Activated B cell treated with CpG ODN at 0.5 μM for 24 hours (primary cell): ENCODE results near the gene PDLIM1. TPM values are rescaled to one million over a fixed set of nuclear protein-coding genes. Genes with fewer than 3 reads are reported as not detected.
A peak's percentile ranks its signal among the peaks of the same experiment; 100 is the strongest.

Experiments
- ATAC-seq: fragments of 200-7000 bp; cut with Tn5 transposase; one replicate; pipeline ENCODE4 v1.10.0; 2021; ENCODE audit warnings: low read depth, mild to moderate bottlenecking, moderate library complexity
- CTCF ChIA-PET: fragments of 350-600 bp; sonication (Branson Sonifier 250); formaldehyde crosslinking; loops from one replicate; lab custom pipeline; 2021; ENCODE audit warnings: antibody characterized with exemption; lab: Charles Lee
- POLR2A ChIA-PET: fragments of 350-600 bp; sonication (Branson Sonifier 250); formaldehyde crosslinking; loops from one replicate; lab custom pipeline; 2021; ENCODE audit warnings: antibody characterized with exemption; lab: Charles Lee
- DNase-seq: peaks from one replicate; pipeline ENCODE4 v3.0.0; 2022
- H3K27ac Mint-ChIP-seq: one replicate; pipeline ENCODE4 v1.8.0; 2020; ENCODE audit warnings: mixed read lengths
- H3K27me3 Mint-ChIP-seq: one replicate; pipeline ENCODE4 v1.8.0; 2021; ENCODE audit warnings: mixed read lengths
- H3K36me3 Mint-ChIP-seq: one replicate; pipeline ENCODE4 v1.8.0; 2021; ENCODE audit warnings: low read depth, mixed read lengths
- H3K4me1 Mint-ChIP-seq: one replicate; pipeline ENCODE4 v1.8.0; 2021; ENCODE audit warnings: mixed read lengths
- H3K4me3 Mint-ChIP-seq: one replicate; pipeline ENCODE4 v1.8.0; 2020; ENCODE audit warnings: mild to moderate bottlenecking, mixed read lengths
- H3K9me3 Mint-ChIP-seq: one replicate; pipeline ENCODE4 v1.8.0; 2020; ENCODE audit warnings: mixed read lengths
- intact Hi-C: fragments of 100-400 bp; cut with micrococcal nuclease; formaldehyde crosslinking; loops from one replicate; pipeline ENCODE4 v1.15.1; 2024
- total RNA-seq: library from RNA; stranded (reverse); gene quantifications from 2 replicates; pipeline ENCODE4 v1.2.3, GENCODE V29; 2022
- TF ChIP-seq, protein P1 (sequence below): fragments of 200-600 bp; IDR thresholded peaks from one replicate; pipeline ENCODE4 v1.8.0; 2022; ENCODE audit warnings: antibody characterized with exemption, mild to moderate bottlenecking

Gene PDLIM1
- total RNA-seq, 1 donor from 2014 or later, result 141 TPM

GRCh38 chr10:95289921-95290421, 832 bp downstream of the PDLIM1 start:
- Mint-ChIP-seq H3K27me3 (no peaks in the 10 kb centered on the region), H3K36me3 (peaks cover 5% of the 10 kb centered on the region), H3K4me3 (peak overlapping the region; percentile 90), H3K27ac (peak overlapping the region; percentile 88), H3K9me3 (no peaks in the 10 kb centered on the region), H3K4me1 (peaks cover 87% of the 10 kb centered on the region)
- ChIA-PET CTCF (interaction anchor here (1.6 kb wide), 1 partner anchor 73 kb away, joined by 8 read pairs; no protein-coding TSS in a partner anchor), POLR2A (interaction anchor here (0.8 to 1.2 kb wide), 8 partner anchors 11 to 71 kb away, joined by 3 to 12 read pairs (median 4); no protein-coding TSS in a partner anchor)
- no peak for DNase-seq
- intact Hi-C loops, result loop anchor here (1.0 to 10.0 kb wide), 5 partner anchors 24 to 755 kb away; partner anchors contain the start of genes CCNJ and SORBS1
- TF ChIP-seq, protein P1, sequence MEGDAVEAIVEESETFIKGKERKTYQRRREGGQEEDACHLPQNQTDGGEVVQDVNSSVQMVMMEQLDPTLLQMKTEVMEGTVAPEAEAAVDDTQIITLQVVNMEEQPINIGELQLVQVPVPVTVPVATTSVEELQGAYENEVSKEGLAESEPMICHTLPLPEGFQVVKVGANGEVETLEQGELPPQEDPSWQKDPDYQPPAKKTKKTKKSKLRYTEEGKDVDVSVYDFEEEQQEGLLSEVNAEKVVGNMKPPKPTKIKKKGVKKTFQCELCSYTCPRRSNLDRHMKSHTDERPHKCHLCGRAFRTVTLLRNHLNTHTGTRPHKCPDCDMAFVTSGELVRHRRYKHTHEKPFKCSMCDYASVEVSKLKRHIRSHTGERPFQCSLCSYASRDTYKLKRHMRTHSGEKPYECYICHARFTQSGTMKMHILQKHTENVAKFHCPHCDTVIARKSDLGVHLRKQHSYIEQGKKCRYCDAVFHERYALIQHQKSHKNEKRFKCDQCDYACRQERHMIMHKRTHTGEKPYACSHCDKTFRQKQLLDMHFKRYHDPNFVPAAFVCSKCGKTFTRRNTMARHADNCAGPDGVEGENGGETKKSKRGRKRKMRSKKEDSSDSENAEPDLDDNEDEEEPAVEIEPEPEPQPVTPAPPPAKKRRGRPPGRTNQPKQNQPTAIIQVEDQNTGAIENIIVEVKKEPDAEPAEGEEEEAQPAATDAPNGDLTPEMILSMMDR, result no peak
- ATAC-seq, result no peak

GRCh38 chr10:95289003-95289920, 1.5 kb downstream of the PDLIM1 start:
- TF ChIP-seq, protein P1, result no peak
- no peak for ATAC-seq
- Mint-ChIP-seq H3K27me3 (no peaks in the 10 kb centered on the region), H3K36me3 (peaks cover 6% of the 10 kb centered on the region), H3K4me3 (peak overlapping the region; percentile 90), H3K9me3 (no peaks in the 10 kb centered on the region), H3K4me1 (peaks cover 87% of the 10 kb centered on the region), H3K27ac (peak overlapping the region; percentile 88)
- intact Hi-C loops, result no loop called here
- no peak for DNase-seq
- POLR2A ChIA-PET, result interaction anchor here (0.8 kb wide), 1 partner anchor 10 kb away, joined by 4 read pairs; no protein-coding TSS in a partner anchor
- CTCF ChIA-PET, result interaction anchor here (1.0 to 1.3 kb wide), 2 partner anchors 46 to 74 kb away, joined by 4 to 6 read pairs; no protein-coding TSS in a partner anchor

DNA sequence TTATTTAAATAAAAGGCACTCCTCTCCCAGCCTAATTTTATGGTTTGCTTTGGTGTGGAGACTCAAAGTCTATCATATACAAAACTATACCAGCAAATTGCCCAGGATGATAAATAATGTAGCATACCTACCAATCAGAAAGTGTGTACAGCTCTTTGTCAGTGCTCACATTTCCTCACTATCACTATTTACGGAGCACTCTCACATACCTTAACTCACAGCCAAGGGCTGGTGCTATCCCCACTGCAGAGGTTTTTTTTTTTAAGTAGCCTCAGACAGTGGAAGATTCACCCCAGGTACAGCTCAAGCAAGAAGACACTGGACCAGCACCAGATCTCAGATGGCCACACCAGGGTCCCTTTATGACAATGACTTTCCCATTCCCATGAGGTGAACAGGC, 2.5 kb downstream of the PDLIM1 start:
- ATAC-seq, result no peak
- H3K9me3 Mint-ChIP-seq, result no peaks in the 10 kb centered on the region
- peak overlapping the region; percentile 46 for H3K4me3 Mint-ChIP-seq
- peaks cover 9% of the 10 kb centered on the region for H3K36me3 Mint-ChIP-seq
- H3K27me3 Mint-ChIP-seq, result no peaks in the 10 kb centered on the region
- TF ChIP-seq, protein P1, result no peak
- H3K27ac Mint-ChIP-seq, result peak overlapping the region; percentile 65
- no peak for DNase-seq
- peaks cover 85% of the 10 kb centered on the region for H3K4me1 Mint-ChIP-seq
- CTCF ChIA-PET, result interaction anchor here (1.0 to 1.9 kb wide), 3 partner anchors 24 to 75 kb away, joined by 3 to 12 read pairs (median 6); no protein-coding TSS in a partner anchor
- POLR2A ChIA-PET, result no interaction called here
- intact Hi-C loops, result loop anchor here (1.0 kb wide), 1 partner anchor 10 kb away; no protein-coding TSS in a partner anchor

- Mint-ChIP-seq H3K4me3 (no peak overlapping the region), H3K4me1 (peaks cover 77% of the 10 kb centered on the region)
Measured at GRCh38 chr10:95287281-95287680, 3.5 kb downstream of the PDLIM1 start.

More at GRCh38 chr10:95287281-95287680, 3.5 kb downstream of the PDLIM1 start:
- intact Hi-C loops, result no loop called here
- ChIA-PET CTCF (interaction anchor here (0.9 to 1.9 kb wide), 3 partner anchors 23 to 76 kb away, joined by 3 to 12 read pairs (median 5); no protein-coding TSS in a partner anchor), POLR2A (no interaction called here)
- no peak for ATAC-seq
- no peak for DNase-seq
- peaks cover 11% of the 10 kb centered on the region for H3K36me3 Mint-ChIP-seq
- no peak overlapping the region for H3K27ac Mint-ChIP-seq
- H3K27me3 Mint-ChIP-seq, result no peaks in the 10 kb centered on the region
- TF ChIP-seq, protein P1, result no peak
- H3K9me3 Mint-ChIP-seq, result no peaks in the 10 kb centered on the region
